ENCODE results near the gene ATAD3A. TPM values are rescaled to one million over a fixed set of nuclear protein-coding genes. Genes with fewer than 3 reads are reported as not detected.

ATAD3A gene
- total and polyA plus RNA-seq, 9 of the 15 experiments (the other 6 are each of a cell fraction or from before 2014, with no cell fraction given) = 0.10 to 173 (median 36.7) TPM

- TF ChIP-seq NR2C1 (IDR thresholded peaks at IDR 0.05) (no peak), NR2C1 (tag; IDR thresholded peaks at IDR 0.05) (no peak), RAD21 (CRISPR knock-in tag; conservative IDR thresholded peaks at IDR 0.05 in 1 of 2, IDR thresholded peaks at IDR 0.05 in 1 of 2) (peak in 1 of 2 experiments; percentile 13; a peak in 1 of 4 replicates), MBD2 (IDR thresholded peaks at IDR 0.05; ENCODE audit: borderline replicate concordance, low read depth) (no peak)
- TF ChIP-seq, protein P1, sequence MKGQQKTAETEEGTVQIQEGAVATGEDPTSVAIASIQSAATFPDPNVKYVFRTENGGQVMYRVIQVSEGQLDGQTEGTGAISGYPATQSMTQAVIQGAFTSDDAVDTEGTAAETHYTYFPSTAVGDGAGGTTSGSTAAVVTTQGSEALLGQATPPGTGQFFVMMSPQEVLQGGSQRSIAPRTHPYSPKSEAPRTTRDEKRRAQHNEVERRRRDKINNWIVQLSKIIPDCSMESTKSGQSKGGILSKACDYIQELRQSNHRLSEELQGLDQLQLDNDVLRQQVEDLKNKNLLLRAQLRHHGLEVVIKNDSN (CRISPR knock-in tag; IDR thresholded peaks at IDR 0.05) = 0 out of 2 replicates have a peak, but pooled peaks have one; percentile 5
Observed at GRCh38 chr1:1550591-1551432, 38.9 kb downstream of the ATAD3A start (continued).

- H3K4me1 ChIP-seq (replicated peaks in 1 of 2; ENCODE audit: control insufficient read depth in 2 of 2, insufficient read depth in 2 of 2, low read length in 2 of 2) = peaks cover 0 to 46% of the 10 kb centered on the region in 2 experiments; a peak in 3 of 5 replicates
- in situ Hi-C loops (cut with MboI) = no loop called here
- CTCF ChIA-PET (ENCODE audit: low intra/inter-chr PET ratio) = no interaction called here
- ATAC-seq (no peak), DNase-seq (ENCODE audit: extremely low read depth in 1 of 4, low spot score in 3 of 4) (no peak), FAIRE-seq (no peak)
- H3K4me2 ChIP-seq (ENCODE audit: insufficient read depth, low read length) = no peak overlapping the region
- H3K79me2 ChIP-seq (ENCODE audit: control insufficient read depth, insufficient read depth, low read length) = peaks cover 54% of the 10 kb centered on the region
- H3K9me3 ChIP-seq (replicated peaks; ENCODE audit: control insufficient read depth, insufficient read depth, low read depth, low read length) = no peaks in the 10 kb centered on the region; the same call in 1 of the 2 replicates
- intact Hi-C loops (cut with micrococcal nuclease) = no loop called here
- POLR2A ChIA-PET = interaction anchor here (0.9 to 1.5 kb wide), 3 partner anchors 8 to 23 kb away, joined by 3 to 4 read pairs (median 3); no protein-coding TSS in a partner anchor
- peak overlapping the region in 1 of 2 experiments; percentile 49; a peak in 1 of 4 replicates for H3K9ac ChIP-seq (ENCODE audit: insufficient read depth in 1 of 2, low read depth in 2 of 2, low read length in 2 of 2)
- no peak overlapping the region for H3K4me3 ChIP-seq
- H3K36me3 ChIP-seq (ENCODE audit: control insufficient read depth, insufficient read depth, low read length) = peaks cover 62% of the 10 kb centered on the region; the same call in 2 of the 3 replicates
- WGBS (ENCODE audit: insufficient coverage, low coverage, missing lambda C conversion rate) = 89% methylated on average over 33 of the region's 33 CpGs
- H3K27me3 ChIP-seq (ENCODE audit: control insufficient read depth in 2 of 2, insufficient read depth in 2 of 2, low read length in 2 of 2) = no peaks in the 10 kb centered on the region
- H2AFZ ChIP-seq (ENCODE audit: low read depth, low read length) = no peak overlapping the region
- H3K9me1 ChIP-seq (ENCODE audit: control insufficient read depth, insufficient read depth, low read length) = peaks cover 9% of the 10 kb centered on the region
- peaks cover 31% of the 10 kb centered on the region for H4K20me1 ChIP-seq (replicated peaks; ENCODE audit: control insufficient read depth, insufficient read depth, low read length)
- no TSS peak for BruUV-seq (replicated peaks)
- no peak overlapping the region for H3K27ac ChIP-seq (ENCODE audit: extremely low read depth, low read depth, low read length)
- TF ChIP-seq ZBTB33 (CRISPR knock-in tag; IDR thresholded peaks at IDR 0.05) (peak; percentile 87), ARNT (IDR thresholded peaks at IDR 0.05) (no peak), MNT (conservative IDR thresholded peaks at IDR 0.05) (no peak), RBM22 (IDR thresholded peaks at IDR 0.05; ENCODE audit: low read depth, low read length, poor library complexity, severe bottlenecking) (peak; percentile 52)
Observed at GRCh38 chr1:1551524-1552262, 39.7 kb downstream of the ATAD3A start.

Measured in K562 (cell line).